Neural cell (in vitro differentiated cells): ENCODE measurements around the gene SWT1.

ENCODE experiments used
- CTCF ChIP-seq: fragments of 450-650 bp; IDR thresholded peaks from 2 replicates; pipeline ENCODE4 v1.5.1; 2014; ENCODE audit warnings: antibody characterized with exemption, mild to moderate bottlenecking, moderate library complexity; ENCODE audit not compliant: poor library complexity, severe bottlenecking
- EP300 ChIP-seq: fragments of 450-650 bp; conservative IDR thresholded peaks from 2 replicates; pipeline ENCODE4 v1.6.1; 2014; ENCODE audit warnings: antibody characterized with exemption, mild to moderate bottlenecking, moderate library complexity; ENCODE audit not compliant: poor library complexity, severe bottlenecking
- EZH2 ChIP-seq: fragments of 200-600, 300-800 bp; shearing (Covaris generic), sonication (generic); IDR thresholded peaks from 2 replicates; pipeline ENCODE4 v1.6.1; 2014; ENCODE audit warnings: antibody characterized with exemption, low read length, borderline replicate concordance, mild to moderate bottlenecking; ENCODE audit not compliant: insufficient read depth, poor library complexity, severe bottlenecking
- MXI1 ChIP-seq: fragments of 450-650 bp; conservative IDR thresholded peaks from 2 replicates; pipeline ENCODE4 v1.6.1; 2014; ENCODE audit warnings: antibody characterized with exemption, mild to moderate bottlenecking; ENCODE audit not compliant: poor library complexity, severe bottlenecking
- POLR2AphosphoS5 ChIP-seq: IDR thresholded peaks from 2 replicates; pipeline ENCODE4 v1.6.1; 2012
- TAF1 ChIP-seq: IDR thresholded peaks from 2 replicates; pipeline ENCODE4 v1.6.1; 2012; ENCODE audit warnings: low read depth

GRCh38 chr1:185263292-185263691, 106.3 kb downstream of the SWT1 start:
- TF ChIP-seq EZH2, result no peak
- TF ChIP-seq CTCF, result no peak
- no peak for TF ChIP-seq TAF1
- no peak for TF ChIP-seq POLR2AphosphoS5
- TF ChIP-seq EP300, result no peak
- TF ChIP-seq MXI1, result no peak
